HEK293T (cell line): Measurements from ENCODE around the gene NEDD4.

ENCODE experiments used
- ELF4 ChIP-seq: fragments of 450-650 bp; IDR thresholded peaks from 2 replicates; pipeline ENCODE4 v1.6.1; 2017; ENCODE audit warnings: antibody characterized with exemption
- HDGF ChIP-seq: fragments of 450-650 bp; IDR thresholded peaks from 2 replicates; pipeline ENCODE4 v1.6.1; 2017; ENCODE audit warnings: antibody characterized with exemption, borderline replicate concordance
- SP1 ChIP-seq: fragments of 450-650 bp; IDR thresholded peaks from 2 replicates; pipeline ENCODE4 v1.6.1; 2017
- TARDBP ChIP-seq: fragments of 450-650 bp; IDR thresholded peaks from 2 replicates; pipeline ENCODE4 v1.6.1; 2016
- ZNF384 ChIP-seq: fragments of 450-650 bp; IDR thresholded peaks from 2 replicates; pipeline ENCODE4 v1.6.1; 2016
- TF ChIP-seq, protein P1 (sequence below): fragments of 450-650 bp; IDR thresholded peaks from 2 replicates; pipeline ENCODE4 v1.6.1; 2016

DNA sequence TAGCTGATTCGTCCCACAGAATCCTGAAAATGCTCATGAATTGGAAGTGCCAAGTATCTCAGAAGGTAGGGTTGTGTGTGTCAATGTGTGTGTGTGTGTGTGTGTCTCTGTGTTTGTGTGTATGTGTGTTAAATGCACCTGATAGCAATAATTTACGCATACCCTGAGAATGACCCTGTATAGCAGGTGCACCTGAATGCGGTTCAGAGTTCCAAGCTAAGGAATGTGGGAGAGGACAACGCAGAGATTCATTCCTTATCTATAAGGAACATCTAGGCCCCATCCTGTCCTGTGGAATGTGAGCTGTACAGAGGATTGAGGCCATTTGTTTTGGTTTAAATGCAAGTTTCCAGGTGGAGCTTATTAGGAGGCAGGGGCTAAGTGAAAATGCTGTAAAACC lies 49.1 kb upstream of the NEDD4 start:
- TF ChIP-seq TARDBP (no peak), SP1 (no peak), ELF4 (no peak), ZNF384 (no peak), HDGF (no peak)
- TF ChIP-seq, protein P1, sequence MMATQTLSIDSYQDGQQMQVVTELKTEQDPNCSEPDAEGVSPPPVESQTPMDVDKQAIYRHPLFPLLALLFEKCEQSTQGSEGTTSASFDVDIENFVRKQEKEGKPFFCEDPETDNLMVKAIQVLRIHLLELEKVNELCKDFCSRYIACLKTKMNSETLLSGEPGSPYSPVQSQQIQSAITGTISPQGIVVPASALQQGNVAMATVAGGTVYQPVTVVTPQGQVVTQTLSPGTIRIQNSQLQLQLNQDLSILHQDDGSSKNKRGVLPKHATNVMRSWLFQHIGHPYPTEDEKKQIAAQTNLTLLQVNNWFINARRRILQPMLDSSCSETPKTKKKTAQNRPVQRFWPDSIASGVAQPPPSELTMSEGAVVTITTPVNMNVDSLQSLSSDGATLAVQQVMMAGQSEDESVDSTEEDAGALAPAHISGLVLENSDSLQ: no peak
